Endothelial cell of umbilical vein (primary cell): ENCODE results near the gene DGLUCY. TPM values are rescaled to one million over a fixed set of nuclear protein-coding genes. Genes with fewer than 3 reads are reported as not detected.

Experiments used
- BruUV-seq: library from RNA; stranded (reverse); fragments of 400-500 nt; replicated peaks from 2 replicates; lab custom pipeline; 2021; lab: Mats Ljungman, UMichigan
- CTCF ChIA-PET: fragments of 300-600, 350-600 bp; sonication (Branson Sonifier 250); formaldehyde crosslinking; loops from one replicate; lab custom pipeline; 2021; ENCODE audit warnings: antibody characterized with exemption, inconsistent platforms; lab: Charles Lee
- POLR2A ChIA-PET: fragments of 300-600, 350-600 bp; sonication (Branson Sonifier 250); formaldehyde crosslinking; loops from one replicate; lab custom pipeline; 2021; ENCODE audit warnings: antibody characterized with exemption, inconsistent platforms; lab: Charles Lee
- DNase-seq: peaks from one replicate; pipeline ENCODE4 v3.0.0-alpha.2; 2011; ENCODE audit warnings: low read depth, low spot score
- FAIRE-seq: peaks from 2 replicates; lab custom pipeline; 2011; peaks lifted over from hg19 to GRCh38; lab: Jason Lieb, UNC
- H2AFZ ChIP-seq: 2 replicates; pipeline ENCODE4 v1.6.0; 2012; ENCODE audit warnings: low read depth, low read length, control low read depth, inconsistent platforms
- H3K27ac ChIP-seq: 2 replicates; pipeline ENCODE4 v1.5.1; 2011; ENCODE audit warnings: low read depth, mild to moderate bottlenecking, control low read depth, low read length, moderate library complexity; ENCODE audit not compliant: insufficient read depth
- H3K27me3 ChIP-seq, 2 experiments: 2 replicates each; pipeline versions ENCODE4 v1.6.0 to v1.6.1; 2011; ENCODE audit warnings: low read length in 2 of 2, mixed read lengths in 1 of 2; ENCODE audit not compliant: control insufficient read depth in 2 of 2, insufficient read depth in 2 of 2
- H3K36me3 ChIP-seq, 2 experiments: 2 replicates in 1 of 2; 3 replicates in 1 of 2; pipeline ENCODE4 v1.5.1; 2011; ENCODE audit warnings: low read length in 2 of 2, mild to moderate bottlenecking in 1 of 2, moderate library complexity in 1 of 2; ENCODE audit not compliant: control insufficient read depth in 2 of 2, insufficient read depth in 2 of 2; ENCODE audit errors: extremely low read depth in 1 of 2
- H3K4me1 ChIP-seq: 3 replicates; pipeline ENCODE4 v1.5.1; 2011; ENCODE audit warnings: mild to moderate bottlenecking, low read length; ENCODE audit not compliant: control insufficient read depth, insufficient read depth; ENCODE audit errors: extremely low read depth
- H3K4me2 ChIP-seq: 2 replicates; pipeline ENCODE4 v1.6.1; 2011; ENCODE audit warnings: low read length, control low read depth, mixed read lengths; ENCODE audit not compliant: insufficient read depth
- H3K4me3 ChIP-seq, 3 experiments: fragments of 200-600 bp in 1 of 3; sonication (generic), shearing (Covaris generic) in 1 of 3; replicated peaks in 1 of 3; 2 replicates each; pipeline ENCODE4 v1.5.1; 2011 to 2016; ENCODE audit warnings: control low read depth in 3 of 3, low read length in 3 of 3, mild to moderate bottlenecking in 2 of 3, inconsistent platforms in 1 of 3, low read depth in 1 of 3, moderate library complexity in 1 of 3; ENCODE audit not compliant: insufficient read depth in 1 of 3
- H3K79me2 ChIP-seq: 2 replicates; pipeline ENCODE4 v1.6.0; 2012; ENCODE audit warnings: low read length, inconsistent platforms; ENCODE audit not compliant: control insufficient read depth, insufficient read depth
- H3K9ac ChIP-seq: replicated peaks from 2 replicates; pipeline ENCODE3; 2011; ENCODE audit warnings: low read length, control low read depth; ENCODE audit not compliant: insufficient read depth; ENCODE audit errors: extremely low read depth
- H3K9me1 ChIP-seq: replicated peaks from 3 replicates; pipeline ENCODE4 v1.6.0; 2011; ENCODE audit warnings: mild to moderate bottlenecking, low read length; ENCODE audit not compliant: control insufficient read depth, insufficient read depth; ENCODE audit errors: extremely low read depth
- H3K9me3 ChIP-seq: replicated peaks from 2 replicates; pipeline ENCODE4 v1.5.1; 2012; ENCODE audit warnings: low read length, inconsistent platforms; ENCODE audit not compliant: control insufficient read depth, insufficient read depth
- H4K20me1 ChIP-seq: replicated peaks from 2 replicates; pipeline ENCODE3; 2011; ENCODE audit warnings: mild to moderate bottlenecking, low read length; ENCODE audit not compliant: control insufficient read depth, insufficient read depth; ENCODE audit errors: extremely low read depth
- EZH2 ChIP-seq: IDR thresholded peaks from 2 replicates; pipeline ENCODE4 v1.6.1; 2012; ENCODE audit warnings: borderline replicate concordance, low read depth, mild to moderate bottlenecking, moderate library complexity, low read length, inconsistent platforms; ENCODE audit not compliant: severe bottlenecking
- FOS ChIP-seq: IDR thresholded peaks from 2 replicates; pipeline ENCODE4 v1.6.1; 2011; ENCODE audit warnings: mild to moderate bottlenecking, low read length, moderate library complexity, borderline replicate concordance; ENCODE audit not compliant: insufficient read depth
- GATA2 ChIP-seq: IDR thresholded peaks from 2 replicates; pipeline ENCODE4 v1.7.0; 2011; ENCODE audit warnings: low read depth, mild to moderate bottlenecking, moderate library complexity, mixed read lengths, low read length; ENCODE audit not compliant: insufficient read length, insufficient read depth
- JUN ChIP-seq: IDR thresholded peaks from 2 replicates; pipeline ENCODE4 v1.6.1; 2011; ENCODE audit warnings: borderline replicate concordance, low read depth; ENCODE audit not compliant: insufficient read length, insufficient read depth
- MYC ChIP-seq: IDR thresholded peaks from one replicate; pipeline ENCODE4 v1.6.1; 2011; ENCODE audit warnings: mild to moderate bottlenecking, low read depth, low read length
- POLR2A ChIP-seq: IDR thresholded peaks from 2 replicates; pipeline ENCODE4 v1.6.1; 2012; ENCODE audit warnings: low read depth, mild to moderate bottlenecking, control low read depth, low read length
- POLR2AphosphoS5 ChIP-seq: IDR thresholded peaks from 2 replicates; pipeline ENCODE4 v1.6.1; 2012; ENCODE audit warnings: low read depth, mild to moderate bottlenecking, control low read depth, low read length, moderate library complexity; ENCODE audit not compliant: insufficient read depth
- dilution Hi-C: fragments of 300-500 bp; cut with MboI; formaldehyde crosslinking; loops from one replicate; pipeline ENCODE4 v1.15.0; 2019; ENCODE audit warnings: low sequenced_read_pairs; ENCODE audit not compliant: extremely low pct_ligation_motif_present
- intact Hi-C: fragments of 100-400 bp; cut with micrococcal nuclease; formaldehyde crosslinking; loops from one replicate; pipeline ENCODE4 v1.10.0; 2022
- polyA plus RNA-seq, 4 experiments: library from polyadenylated mRNA; depleted of rRNA in 3 of 4; stranded (reverse) in 3 of 4; unstranded in 1 of 4; fragments of >200 nt; gene quantifications; 2 replicates each; pipeline versions ENCODE4 v1.2.1 to v1.2.3, GENCODE V29; 2011 to 2012; ENCODE audit warnings: missing spikeins in 1 of 4
- total RNA-seq: library from RNA; stranded (reverse); gene quantifications from 2 replicates; pipeline ENCODE4 v1.2.3, GENCODE V29; 2021
- TF ChIP-seq, protein P1 (sequence below), 2 donors: IDR thresholded peaks; 1 replicate in 1 of 2; 2 replicates in 1 of 2; pipeline ENCODE4 v1.5.1; 2011; ENCODE audit warnings: low read length in 2 of 2, mild to moderate bottlenecking in 2 of 2, moderate library complexity in 2 of 2, control low read depth in 1 of 2, inconsistent platforms in 1 of 2, low read depth in 1 of 2; ENCODE audit not compliant: insufficient read depth in 1 of 2; ENCODE audit errors: extremely low read depth in 1 of 2
- TF ChIP-seq, protein P2 (sequence below): IDR thresholded peaks from 2 replicates; pipeline ENCODE4 v1.6.1; 2011; ENCODE audit not compliant: insufficient read depth, insufficient read length

DGLUCY gene
- total and polyA plus RNA-seq, 2 donors (not counting 3 experiments of a cell fraction or from before 2014, with no cell fraction given): 40.9 to 65.6 TPM

DNA sequence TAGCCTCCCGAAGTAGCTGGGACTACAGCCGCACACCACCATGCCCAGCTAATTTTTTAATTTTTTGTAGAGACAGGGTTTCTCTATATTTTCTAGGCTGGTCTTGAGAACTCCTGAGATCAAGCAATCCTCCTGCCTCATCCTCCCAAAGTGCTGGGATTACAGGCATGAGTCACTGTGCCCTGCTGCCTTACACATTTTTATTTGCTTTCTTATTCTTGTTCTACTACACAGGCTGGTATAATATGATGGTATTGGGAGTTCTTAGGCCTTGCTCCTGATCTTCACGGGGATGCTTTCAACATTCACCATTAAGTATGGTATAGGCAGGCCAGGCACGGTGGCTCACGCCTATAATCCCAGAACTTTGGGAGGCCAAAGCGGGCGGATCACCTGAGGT lies 21.2 kb downstream of the DGLUCY start:
- CTCF ChIA-PET: interaction anchor here (0.7 kb wide), 1 partner anchor 38 kb away, joined by 4 read pairs; no protein-coding TSS in a partner anchor
- no peaks in the 10 kb centered on the region for H3K79me2 ChIP-seq
- no TSS peak for BruUV-seq
- no peak overlapping the region for H3K4me3 ChIP-seq
- peaks cover 0 to 3% of the 10 kb centered on the region in 2 experiments for H3K36me3 ChIP-seq
- TF ChIP-seq JUN: no peak
- TF ChIP-seq EZH2: no peak
- TF ChIP-seq POLR2A: no peak
- TF ChIP-seq MYC: no peak
- TF ChIP-seq GATA2: no peak
- TF ChIP-seq POLR2AphosphoS5: no peak
- TF ChIP-seq, protein P1, sequence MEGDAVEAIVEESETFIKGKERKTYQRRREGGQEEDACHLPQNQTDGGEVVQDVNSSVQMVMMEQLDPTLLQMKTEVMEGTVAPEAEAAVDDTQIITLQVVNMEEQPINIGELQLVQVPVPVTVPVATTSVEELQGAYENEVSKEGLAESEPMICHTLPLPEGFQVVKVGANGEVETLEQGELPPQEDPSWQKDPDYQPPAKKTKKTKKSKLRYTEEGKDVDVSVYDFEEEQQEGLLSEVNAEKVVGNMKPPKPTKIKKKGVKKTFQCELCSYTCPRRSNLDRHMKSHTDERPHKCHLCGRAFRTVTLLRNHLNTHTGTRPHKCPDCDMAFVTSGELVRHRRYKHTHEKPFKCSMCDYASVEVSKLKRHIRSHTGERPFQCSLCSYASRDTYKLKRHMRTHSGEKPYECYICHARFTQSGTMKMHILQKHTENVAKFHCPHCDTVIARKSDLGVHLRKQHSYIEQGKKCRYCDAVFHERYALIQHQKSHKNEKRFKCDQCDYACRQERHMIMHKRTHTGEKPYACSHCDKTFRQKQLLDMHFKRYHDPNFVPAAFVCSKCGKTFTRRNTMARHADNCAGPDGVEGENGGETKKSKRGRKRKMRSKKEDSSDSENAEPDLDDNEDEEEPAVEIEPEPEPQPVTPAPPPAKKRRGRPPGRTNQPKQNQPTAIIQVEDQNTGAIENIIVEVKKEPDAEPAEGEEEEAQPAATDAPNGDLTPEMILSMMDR (IDR thresholded peaks at IDR 0.05; ENCODE audit: extremely low read depth in 1 of 2, insufficient read depth in 1 of 2, low read depth in 1 of 2, low read length in 2 of 2): no peak
- TF ChIP-seq, protein P2, sequence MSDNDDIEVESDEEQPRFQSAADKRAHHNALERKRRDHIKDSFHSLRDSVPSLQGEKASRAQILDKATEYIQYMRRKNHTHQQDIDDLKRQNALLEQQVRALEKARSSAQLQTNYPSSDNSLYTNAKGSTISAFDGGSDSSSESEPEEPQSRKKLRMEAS: no peak
- TF ChIP-seq FOS: no peak
- no peak overlapping the region for H3K4me2 ChIP-seq
- peaks cover 6% of the 10 kb centered on the region for H3K4me1 ChIP-seq
- no peaks in the 10 kb centered on the region for H3K27me3 ChIP-seq
- no peaks in the 10 kb centered on the region for H3K9me3 ChIP-seq
- no peak for FAIRE-seq
- dilution Hi-C loops: no loop called here
- H3K9me1 ChIP-seq: no peaks in the 10 kb centered on the region
- no peak overlapping the region for H3K27ac ChIP-seq
- intact Hi-C loops: no loop called here
- no peak for DNase-seq
- no peaks in the 10 kb centered on the region for H4K20me1 ChIP-seq
- POLR2A ChIA-PET: no interaction called here
- no peak overlapping the region for H3K9ac ChIP-seq
- H2AFZ ChIP-seq: no peak overlapping the region
